ENCODE data around the gene GHRHR.

The GHRHR gene

GRCh38 chr7:30920584-30921539 lies 42.9 kb upstream of the GHRHR start:
- Histone ChIP-seq H3K36me3 (ENCODE audit: control insufficient read depth, low read length) (no peaks in the 10 kb centered on the region), H3K4me2 (ENCODE audit: low read length) (no peak overlapping the region), H3K4me3 (ENCODE audit: low read length) (no peak overlapping the region), H3K79me2 (ENCODE audit: control insufficient read depth, low read length) (no peaks in the 10 kb centered on the region), H3K9me3 (ENCODE audit: control insufficient read depth, insufficient read depth, low read length) (no peaks in the 10 kb centered on the region), H4K20me1 (ENCODE audit: control insufficient read depth, insufficient read depth, low read depth, low read length) (no peaks in the 10 kb centered on the region), H3K27me3 (ENCODE audit: control insufficient read depth, low read length) (no peaks in the 10 kb centered on the region), H3K27ac (ENCODE audit: low read depth, low read length) (no peak overlapping the region), H3F3A (ENCODE audit: control insufficient read depth, insufficient read depth) (no peaks in the 10 kb centered on the region), H3K9me2 (replicated peaks; ENCODE audit: control insufficient read depth, low read length) (no peaks in the 10 kb centered on the region), H3K4me1 (ENCODE audit: control insufficient read depth, low read length) (no peaks in the 10 kb centered on the region)
- TF ChIP-seq, protein P1, sequence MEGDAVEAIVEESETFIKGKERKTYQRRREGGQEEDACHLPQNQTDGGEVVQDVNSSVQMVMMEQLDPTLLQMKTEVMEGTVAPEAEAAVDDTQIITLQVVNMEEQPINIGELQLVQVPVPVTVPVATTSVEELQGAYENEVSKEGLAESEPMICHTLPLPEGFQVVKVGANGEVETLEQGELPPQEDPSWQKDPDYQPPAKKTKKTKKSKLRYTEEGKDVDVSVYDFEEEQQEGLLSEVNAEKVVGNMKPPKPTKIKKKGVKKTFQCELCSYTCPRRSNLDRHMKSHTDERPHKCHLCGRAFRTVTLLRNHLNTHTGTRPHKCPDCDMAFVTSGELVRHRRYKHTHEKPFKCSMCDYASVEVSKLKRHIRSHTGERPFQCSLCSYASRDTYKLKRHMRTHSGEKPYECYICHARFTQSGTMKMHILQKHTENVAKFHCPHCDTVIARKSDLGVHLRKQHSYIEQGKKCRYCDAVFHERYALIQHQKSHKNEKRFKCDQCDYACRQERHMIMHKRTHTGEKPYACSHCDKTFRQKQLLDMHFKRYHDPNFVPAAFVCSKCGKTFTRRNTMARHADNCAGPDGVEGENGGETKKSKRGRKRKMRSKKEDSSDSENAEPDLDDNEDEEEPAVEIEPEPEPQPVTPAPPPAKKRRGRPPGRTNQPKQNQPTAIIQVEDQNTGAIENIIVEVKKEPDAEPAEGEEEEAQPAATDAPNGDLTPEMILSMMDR (IDR thresholded peaks at IDR 0.05; ENCODE audit: low read depth, low read length, poor library complexity, severe bottlenecking) = no peak
- no peak for TF ChIP-seq EZH2phosphoT487 (IDR thresholded peaks at IDR 0.05; ENCODE audit: borderline replicate concordance, low read length)

GRCh38 chr7:30921540-30922401 lies 42.0 kb upstream of the GHRHR start:
- Histone ChIP-seq H3F3A (ENCODE audit: control insufficient read depth, insufficient read depth) (no peaks in the 10 kb centered on the region), H3K4me1 (ENCODE audit: control insufficient read depth, low read length) (no peaks in the 10 kb centered on the region), H3K27ac (ENCODE audit: low read depth, low read length) (no peak overlapping the region), H3K79me2 (ENCODE audit: control insufficient read depth, low read length) (no peaks in the 10 kb centered on the region), H3K36me3 (ENCODE audit: control insufficient read depth, low read length) (no peaks in the 10 kb centered on the region), H3K27me3 (ENCODE audit: control insufficient read depth, low read length) (no peaks in the 10 kb centered on the region), H3K4me3 (ENCODE audit: low read length) (no peak overlapping the region), H3K9me3 (ENCODE audit: control insufficient read depth, insufficient read depth, low read length) (no peaks in the 10 kb centered on the region), H4K20me1 (ENCODE audit: control insufficient read depth, insufficient read depth, low read depth, low read length) (no peaks in the 10 kb centered on the region), H3K4me2 (ENCODE audit: low read length) (no peak overlapping the region), H3K9me2 (replicated peaks; ENCODE audit: control insufficient read depth, low read length) (no peaks in the 10 kb centered on the region)
- TF ChIP-seq, protein P1 (IDR thresholded peaks at IDR 0.05; ENCODE audit: low read depth, low read length, poor library complexity, severe bottlenecking) = no peak
- TF ChIP-seq EZH2phosphoT487 (IDR thresholded peaks at IDR 0.05; ENCODE audit: borderline replicate concordance, low read length) = no peak

- TF ChIP-seq, protein P1 (IDR thresholded peaks at IDR 0.05; ENCODE audit: low read depth, low read length, poor library complexity, severe bottlenecking) = no peak
- TF ChIP-seq EZH2phosphoT487 (IDR thresholded peaks at IDR 0.05; ENCODE audit: borderline replicate concordance, low read length) = no peak
- H3K4me2 ChIP-seq (ENCODE audit: low read length) = no peak overlapping the region
- H3K9me3 ChIP-seq (ENCODE audit: control insufficient read depth, insufficient read depth, low read length) = peaks cover 3% of the 10 kb centered on the region; the same call in 1 of the 2 replicates
- H3K4me1 ChIP-seq (ENCODE audit: control insufficient read depth, low read length) = no peaks in the 10 kb centered on the region
- no peaks in the 10 kb centered on the region for H3K36me3 ChIP-seq (ENCODE audit: control insufficient read depth, low read length)
- H3K27ac ChIP-seq (ENCODE audit: low read depth, low read length) = no peak overlapping the region
- no peak overlapping the region for H3K4me3 ChIP-seq (ENCODE audit: low read length)
- no peaks in the 10 kb centered on the region for H3K79me2 ChIP-seq (ENCODE audit: control insufficient read depth, low read length)
- no peaks in the 10 kb centered on the region for H3K9me2 ChIP-seq (replicated peaks; ENCODE audit: control insufficient read depth, low read length)
- H4K20me1 ChIP-seq (ENCODE audit: control insufficient read depth, insufficient read depth, low read depth, low read length) = no peaks in the 10 kb centered on the region
- no peaks in the 10 kb centered on the region for H3F3A ChIP-seq (ENCODE audit: control insufficient read depth, insufficient read depth)
- H3K27me3 ChIP-seq (ENCODE audit: control insufficient read depth, low read length) = no peaks in the 10 kb centered on the region
These were observed 41.2 kb upstream of the GHRHR start for GRCh38 chr7:30922596-30922995.
